GM23248 (cell line): ENCODE data around the gene ADGRL1. TPM values are rescaled to one million over a fixed set of nuclear protein-coding genes. Genes with fewer than 3 reads are reported as not detected.

Source experiments
- DNase-seq: peaks from one replicate; pipeline ENCODE4 v3.0.0-alpha.2; 2015
- H2AFZ ChIP-seq: fragments of 200-600 bp; sonication (generic); 2 replicates; pipeline ENCODE4 v1.6.1; 2016; ENCODE audit warnings: antibody characterized with exemption
- H3F3A ChIP-seq: fragments of 200-600 bp; sonication (generic); 2 replicates; pipeline ENCODE4 v1.6.1; 2016; ENCODE audit warnings: mild to moderate bottlenecking, antibody characterized with exemption, mixed run types; ENCODE audit not compliant: insufficient read depth
- H3K27ac ChIP-seq: fragments of 200-600 bp; sonication (generic); 2 replicates; pipeline ENCODE4 v1.5.1; 2016; ENCODE audit warnings: mild to moderate bottlenecking
- H3K27me3 ChIP-seq: fragments of 200-600 bp; sonication (generic); replicated peaks from 2 replicates; pipeline ENCODE4 v1.6.1; 2016; ENCODE audit warnings: mild to moderate bottlenecking; ENCODE audit not compliant: insufficient read depth
- H3K36me3 ChIP-seq: fragments of 200-600 bp; sonication (generic); 2 replicates; pipeline ENCODE4 v1.6.1; 2016; ENCODE audit warnings: low read depth, mild to moderate bottlenecking
- H3K4me1 ChIP-seq: fragments of 200-600 bp; sonication (generic); 2 replicates; pipeline ENCODE4 v1.6.1; 2016; ENCODE audit warnings: mild to moderate bottlenecking; ENCODE audit not compliant: insufficient read depth
- H3K4me2 ChIP-seq: fragments of 200-600 bp; sonication (generic); one replicate; pipeline ENCODE4 v1.6.1; 2016; ENCODE audit warnings: mild to moderate bottlenecking; ENCODE audit not compliant: unreplicated experiment
- H3K4me3 ChIP-seq: fragments of 200-600 bp; sonication (generic); 2 replicates; pipeline ENCODE4 v1.5.1; 2016; ENCODE audit warnings: mild to moderate bottlenecking
- H3K79me2 ChIP-seq: fragments of 200-600 bp; sonication (generic); 2 replicates; pipeline ENCODE4 v1.6.1; 2016; ENCODE audit warnings: mild to moderate bottlenecking; ENCODE audit not compliant: insufficient read depth
- H3K9ac ChIP-seq: fragments of 200-600 bp; sonication (generic); 2 replicates; pipeline ENCODE4 v1.6.1; 2016; ENCODE audit warnings: mild to moderate bottlenecking
- H3K9me2 ChIP-seq: fragments of 200-600 bp; sonication (generic); 2 replicates; pipeline ENCODE4 v1.6.1; 2016; ENCODE audit warnings: mixed run types, mild to moderate bottlenecking, moderate library complexity; ENCODE audit not compliant: insufficient read depth
- H3K9me3 ChIP-seq: fragments of 200-600 bp; sonication (generic); one replicate; pipeline ENCODE4 v1.6.1; 2017; ENCODE audit warnings: low read depth
- H4K20me1 ChIP-seq: fragments of 200-600 bp; sonication (generic); 2 replicates; pipeline ENCODE4 v1.6.0; 2016; ENCODE audit not compliant: insufficient read depth
- EZH2 ChIP-seq: fragments of 200-600 bp; sonication (generic); IDR thresholded peaks from 2 replicates; pipeline ENCODE4 v1.6.1; 2018; ENCODE audit warnings: antibody characterized with exemption, mild to moderate bottlenecking; ENCODE audit not compliant: insufficient read depth, poor library complexity, severe bottlenecking
- EZH2phosphoT487 ChIP-seq: fragments of 200-600 bp; sonication (generic); IDR thresholded peaks from 2 replicates; pipeline ENCODE4 v1.6.1; 2018; ENCODE audit warnings: antibody characterized with exemption, moderate library complexity, mild to moderate bottlenecking, low read depth; ENCODE audit not compliant: insufficient read depth
- WGBS, 2 experiments: methylation state at CpG; one replicate each; pipeline ENCODE4 v1.1.6; 2015 to 2017; ENCODE audit warnings: low lambda C conversion rate in 2 of 2, low coverage in 1 of 2; ENCODE audit errors: missing lambda C conversion rate in 2 of 2; 5-methylcytosine and 5-hydroxymethylcytosine counted together
- in situ Hi-C: fragments of 300-500 bp; cut with MboI; formaldehyde crosslinking; loops from 2 replicates; pipeline ENCODE4 v1.15.0; 2020
- polyA plus RNA-seq: library from polyadenylated mRNA; unstranded; fragments of >200 nt; fragmentation: Nextera tagmentation; extraction: Ambion mirVana; gene quantifications from 2 replicates; pipeline ENCODE4 v1.2.1, GENCODE V29; 2016
- total RNA-seq: library from RNA; depleted of rRNA; stranded (reverse); fragments of >200 nt; shearing (Covaris generic); gene quantifications from 2 replicates; pipeline ENCODE4 v1.2.3, GENCODE V29; 2014

Gene ADGRL1
- total and polyA plus RNA-seq, 2 experiments from 2014 or later = 1.0 to 3.0 TPM

DNA sequence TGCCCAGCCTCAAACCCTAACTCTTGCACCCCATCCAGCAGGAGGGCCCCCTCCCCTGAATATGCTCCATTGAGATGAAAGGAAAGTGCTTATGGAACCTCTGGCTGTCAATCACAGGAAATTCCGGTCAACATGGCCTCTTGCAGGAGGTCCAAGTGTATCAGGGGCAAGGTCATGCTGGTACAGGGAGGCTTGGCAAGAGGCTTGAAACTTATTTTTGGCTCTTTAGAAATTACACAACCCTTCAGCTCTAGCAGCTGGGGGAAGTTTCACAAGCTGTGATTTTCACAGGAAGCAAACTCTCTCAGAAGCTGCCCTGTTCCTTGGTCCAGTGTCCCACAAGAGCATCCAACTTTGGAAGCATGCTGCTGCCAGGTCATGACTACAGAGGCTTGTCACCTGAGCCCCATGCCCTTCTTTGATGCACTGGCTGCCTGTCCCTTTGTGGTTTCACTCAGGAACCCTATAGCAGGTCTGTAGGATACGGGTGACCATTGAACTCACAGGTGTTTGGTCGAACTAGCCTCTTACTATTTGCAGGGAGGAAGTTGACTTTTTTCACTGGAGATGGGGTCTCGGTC is 78.0 kb downstream of the ADGRL1 start:
- DNase-seq = no peak
- WGBS, 2 experiments = 62 to 65% methylated on average over 4 of the region's 4 CpGs
- no peaks in the 10 kb centered on the region for H3K9me2 ChIP-seq
- in situ Hi-C loops = no loop called here
- no peak overlapping the region for H2AFZ ChIP-seq
- H3K79me2 ChIP-seq = no peaks in the 10 kb centered on the region
- no peaks in the 10 kb centered on the region for H3K9me3 ChIP-seq
- TF ChIP-seq EZH2phosphoT487 = no peak
- TF ChIP-seq EZH2 = no peak
- no peaks in the 10 kb centered on the region for H4K20me1 ChIP-seq
- no peaks in the 10 kb centered on the region for H3K36me3 ChIP-seq
- no peak overlapping the region for H3K27ac ChIP-seq
- H3K4me3 ChIP-seq = no peak overlapping the region
- no peak overlapping the region for H3K9ac ChIP-seq
- H3K27me3 ChIP-seq = no peaks in the 10 kb centered on the region
- no peak overlapping the region for H3K4me2 ChIP-seq
- H3K4me1 ChIP-seq = no peaks in the 10 kb centered on the region
- no peaks in the 10 kb centered on the region for H3F3A ChIP-seq

DNA sequence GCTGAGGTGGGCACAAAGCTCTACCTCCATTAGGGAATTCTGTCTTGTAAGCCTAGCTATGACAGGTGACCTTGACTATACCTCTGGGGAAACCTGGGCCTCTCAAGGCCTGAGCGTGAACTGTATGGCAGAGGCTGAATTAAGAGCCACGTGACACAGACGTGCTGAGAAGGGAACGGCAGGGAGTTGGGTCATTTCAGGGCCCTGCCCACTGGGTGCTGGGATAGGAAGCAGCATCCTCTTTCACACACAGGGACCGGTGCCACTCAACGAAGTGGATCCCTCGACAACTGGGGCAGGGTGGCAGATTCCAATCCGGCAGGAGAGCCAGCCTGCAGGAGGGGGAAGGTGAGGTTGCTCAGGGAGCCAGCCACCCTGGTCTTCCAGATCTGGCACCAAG is 78.8 kb downstream of the ADGRL1 start:
- DNase-seq = no peak
- no peak overlapping the region for H3K4me3 ChIP-seq
- in situ Hi-C loops = no loop called here
- H3F3A ChIP-seq = no peaks in the 10 kb centered on the region
- no peak overlapping the region for H3K9ac ChIP-seq
- H3K9me3 ChIP-seq = no peaks in the 10 kb centered on the region
- H3K36me3 ChIP-seq = no peaks in the 10 kb centered on the region
- H3K79me2 ChIP-seq = no peaks in the 10 kb centered on the region
- H3K4me2 ChIP-seq = no peak overlapping the region
- no peaks in the 10 kb centered on the region for H3K9me2 ChIP-seq
- H2AFZ ChIP-seq = no peak overlapping the region
- no peaks in the 10 kb centered on the region for H3K27me3 ChIP-seq
- H3K4me1 ChIP-seq = no peaks in the 10 kb centered on the region
- no peaks in the 10 kb centered on the region for H4K20me1 ChIP-seq
- H3K27ac ChIP-seq = no peak overlapping the region
- WGBS, 2 experiments = 85 to 86% methylated on average over 8 of the region's 8 CpGs
- TF ChIP-seq EZH2phosphoT487 = no peak
- TF ChIP-seq EZH2 = no peak

DNA sequence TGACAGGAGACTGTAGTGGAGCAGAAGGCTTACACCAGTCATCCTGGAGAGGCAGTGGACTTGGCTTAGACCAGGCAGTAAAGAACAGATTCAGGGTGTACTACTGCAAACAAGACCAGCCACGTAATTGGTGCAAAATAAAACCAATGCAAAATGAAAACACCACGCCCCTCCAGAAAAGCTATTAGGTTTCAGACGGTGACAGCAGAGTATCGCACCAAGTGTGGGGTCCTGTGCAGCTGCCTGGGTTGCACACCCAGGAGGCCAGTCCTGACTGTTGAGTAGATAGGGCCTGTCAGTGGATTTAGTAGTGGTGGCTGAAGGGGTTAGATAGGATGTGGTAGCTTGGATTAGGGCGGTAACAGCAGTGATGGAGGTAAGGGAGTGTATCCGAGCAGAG is 83.0 kb downstream of the ADGRL1 start:
- 90 to 92% methylated on average over 6 of the region's 6 CpGs for WGBS, 2 experiments
- no peaks in the 10 kb centered on the region for H3K9me3 ChIP-seq
- H3K27ac ChIP-seq = no peak overlapping the region
- H3K4me1 ChIP-seq = peaks cover 9% of the 10 kb centered on the region
- no peaks in the 10 kb centered on the region for H3K36me3 ChIP-seq
- no peaks in the 10 kb centered on the region for H3K27me3 ChIP-seq
- no peaks in the 10 kb centered on the region for H3K9me2 ChIP-seq
- no peaks in the 10 kb centered on the region for H4K20me1 ChIP-seq
- H2AFZ ChIP-seq = no peak overlapping the region
- H3K4me3 ChIP-seq = no peak overlapping the region
- no peaks in the 10 kb centered on the region for H3K79me2 ChIP-seq
- TF ChIP-seq EZH2 = no peak
- TF ChIP-seq EZH2phosphoT487 = no peak
- DNase-seq = no peak
- H3K4me2 ChIP-seq = no peak overlapping the region
- H3F3A ChIP-seq = peaks cover 12% of the 10 kb centered on the region
- no peak overlapping the region for H3K9ac ChIP-seq
- in situ Hi-C loops = no loop called here

DNA sequence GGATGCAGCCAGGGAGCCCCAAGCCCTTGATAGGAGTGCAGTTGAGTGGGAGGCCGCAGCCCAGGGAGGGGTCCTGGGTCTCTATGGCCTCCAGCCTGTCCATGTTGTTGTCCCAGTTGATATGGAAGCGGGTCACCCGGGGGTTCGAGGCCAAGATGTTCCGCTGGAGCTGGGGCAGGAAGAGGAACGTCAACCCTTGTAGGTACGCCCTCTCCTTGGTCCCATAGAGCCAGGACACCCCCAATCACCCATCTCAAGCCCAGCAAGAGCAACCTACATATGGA is 85.5 kb downstream of the ADGRL1 start:
- H3K27ac ChIP-seq = no peak overlapping the region
- peaks cover 12% of the 10 kb centered on the region for H3F3A ChIP-seq
- in situ Hi-C loops = no loop called here
- TF ChIP-seq EZH2 = no peak
- no peak for TF ChIP-seq EZH2phosphoT487
- H3K36me3 ChIP-seq = no peaks in the 10 kb centered on the region
- DNase-seq = no peak
- 100% methylated on average over 6 to 7 of the region's 7 CpGs for WGBS, 2 experiments
- no peak overlapping the region for H3K4me3 ChIP-seq
- H3K9me2 ChIP-seq = no peaks in the 10 kb centered on the region
- no peaks in the 10 kb centered on the region for H3K27me3 ChIP-seq
- H2AFZ ChIP-seq = no peak overlapping the region
- no peaks in the 10 kb centered on the region for H3K9me3 ChIP-seq
- H3K9ac ChIP-seq = no peak overlapping the region
- H3K79me2 ChIP-seq = peaks cover 19% of the 10 kb centered on the region
- no peak overlapping the region for H3K4me2 ChIP-seq
- no peaks in the 10 kb centered on the region for H4K20me1 ChIP-seq
- peaks cover 22% of the 10 kb centered on the region for H3K4me1 ChIP-seq
